Islet precursor cell (in vitro differentiated cells): ENCODE results near the gene RAD51B.

Source experiments
- DNase-seq: peaks from one replicate; pipeline ENCODE4 v3.0.0-alpha.2; 2018

Gene RAD51B

GRCh38 chr14:68154275-68154674, 334.7 kb downstream of the RAD51B start:
- no peak for DNase-seq

GRCh38 chr14:68157971-68158371, 338.4 kb downstream of the RAD51B start:
- DNase-seq: no peak

- DNase-seq: no peak
Observed at GRCh38 chr14:68158640-68159039, 339.1 kb downstream of the RAD51B start.

- no peak for DNase-seq
Observed at GRCh38 chr14:68159701-68160633, 340.4 kb downstream of the RAD51B start.

GRCh38 chr14:68160779-68161546, 341.4 kb downstream of the RAD51B start:
- DNase-seq: no peak

- DNase-seq: no peak
Observed at GRCh38 chr14:68162887-68163286, 343.3 kb downstream of the RAD51B start.

- no peak for DNase-seq
Observed at GRCh38 chr14:68164711-68165113, 345.1 kb downstream of the RAD51B start.

- no peak for DNase-seq
Observed at GRCh38 chr14:68165274-68165843, 345.8 kb downstream of the RAD51B start.

- no peak for DNase-seq
Observed at GRCh38 chr14:68166731-68167382, 347.3 kb downstream of the RAD51B start.

- no peak for DNase-seq
Observed at GRCh38 chr14:68167383-68168087, 348.0 kb downstream of the RAD51B start.

- no peak for DNase-seq
Observed at GRCh38 chr14:68168460-68169109, 349.0 kb downstream of the RAD51B start.

GRCh38 chr14:68172216-68172615, 352.6 kb downstream of the RAD51B start:
- DNase-seq: no peak

- no peak for DNase-seq
Observed at GRCh38 chr14:68172627-68173026, 353.0 kb downstream of the RAD51B start.

- DNase-seq: no peak
Observed at GRCh38 chr14:68173227-68173972, 353.8 kb downstream of the RAD51B start.

GRCh38 chr14:68174446-68174845, 354.9 kb downstream of the RAD51B start:
- DNase-seq: no peak

GRCh38 chr14:68176687-68177086, 357.1 kb downstream of the RAD51B start:
- no peak for DNase-seq

GRCh38 chr14:68177728-68178127, 358.1 kb downstream of the RAD51B start:
- DNase-seq: no peak

GRCh38 chr14:68178282-68178681, 358.7 kb downstream of the RAD51B start:
- no peak for DNase-seq

- DNase-seq: no peak
Observed at GRCh38 chr14:68181519-68182326, 362.1 kb downstream of the RAD51B start.

GRCh38 chr14:68182492-68182891, 362.9 kb downstream of the RAD51B start:
- DNase-seq: no peak
